Inferior parietal cortex (tissue), 1 donor: Measurements from ENCODE around the gene MGME1.

Experiments
- DNase-seq: peaks from one replicate; pipeline ENCODE4 v3.0.0-alpha.2; 2016; ENCODE audit errors: extremely low spot score

MGME1 gene

GRCh38 chr20:17940224-17940971 is 28.4 kb upstream of the MGME1 start:
- DNase-seq, result no peak

- DNase-seq, result no peak
These were observed 27.6 kb upstream of the MGME1 start for GRCh38 chr20:17941087-17941825.

GRCh38 chr20:17941826-17942196 is 27.0 kb upstream of the MGME1 start:
- no peak for DNase-seq

GRCh38 chr20:17943343-17943742 is 25.5 kb upstream of the MGME1 start:
- no peak for DNase-seq

GRCh38 chr20:17944854-17945474 is 23.9 kb upstream of the MGME1 start:
- DNase-seq, result no peak

GRCh38 chr20:17946040-17946439 is 22.8 kb upstream of the MGME1 start:
- no peak for DNase-seq

- DNase-seq, result no peak
These were observed 22.0 kb upstream of the MGME1 start for GRCh38 chr20:17946572-17947473.

- no peak for DNase-seq
These were observed 21.4 kb upstream of the MGME1 start for GRCh38 chr20:17947474-17947815.

GRCh38 chr20:17948442-17948841 is 20.4 kb upstream of the MGME1 start:
- no peak for DNase-seq

GRCh38 chr20:17949899-17950298 is 18.9 kb upstream of the MGME1 start:
- DNase-seq, result no peak

GRCh38 chr20:17950670-17951069 is 18.1 kb upstream of the MGME1 start:
- no peak for DNase-seq

GRCh38 chr20:17951323-17951722 is 17.5 kb upstream of the MGME1 start:
- no peak for DNase-seq

- no peak for DNase-seq
These were observed 15.8 kb upstream of the MGME1 start for GRCh38 chr20:17952692-17953684.

GRCh38 chr20:17953935-17954334 is 14.9 kb upstream of the MGME1 start:
- no peak for DNase-seq

- DNase-seq, result no peak
These were observed 13.5 kb upstream of the MGME1 start for GRCh38 chr20:17955302-17955701.

GRCh38 chr20:17956099-17956685 is 12.6 kb upstream of the MGME1 start:
- no peak for DNase-seq

GRCh38 chr20:17957505-17958363 is 11.1 kb upstream of the MGME1 start:
- no peak for DNase-seq

- DNase-seq, result no peak
These were observed 10.2 kb upstream of the MGME1 start for GRCh38 chr20:17958373-17959256.
